ENCODE data around the gene GRM1.

GRM1 gene

GRCh38 chr6:146352163-146352562 is 323.3 kb downstream of the GRM1 start:
- H3K27ac ChIP-seq: no peak overlapping the region
- TF ChIP-seq, protein P1, sequence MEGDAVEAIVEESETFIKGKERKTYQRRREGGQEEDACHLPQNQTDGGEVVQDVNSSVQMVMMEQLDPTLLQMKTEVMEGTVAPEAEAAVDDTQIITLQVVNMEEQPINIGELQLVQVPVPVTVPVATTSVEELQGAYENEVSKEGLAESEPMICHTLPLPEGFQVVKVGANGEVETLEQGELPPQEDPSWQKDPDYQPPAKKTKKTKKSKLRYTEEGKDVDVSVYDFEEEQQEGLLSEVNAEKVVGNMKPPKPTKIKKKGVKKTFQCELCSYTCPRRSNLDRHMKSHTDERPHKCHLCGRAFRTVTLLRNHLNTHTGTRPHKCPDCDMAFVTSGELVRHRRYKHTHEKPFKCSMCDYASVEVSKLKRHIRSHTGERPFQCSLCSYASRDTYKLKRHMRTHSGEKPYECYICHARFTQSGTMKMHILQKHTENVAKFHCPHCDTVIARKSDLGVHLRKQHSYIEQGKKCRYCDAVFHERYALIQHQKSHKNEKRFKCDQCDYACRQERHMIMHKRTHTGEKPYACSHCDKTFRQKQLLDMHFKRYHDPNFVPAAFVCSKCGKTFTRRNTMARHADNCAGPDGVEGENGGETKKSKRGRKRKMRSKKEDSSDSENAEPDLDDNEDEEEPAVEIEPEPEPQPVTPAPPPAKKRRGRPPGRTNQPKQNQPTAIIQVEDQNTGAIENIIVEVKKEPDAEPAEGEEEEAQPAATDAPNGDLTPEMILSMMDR (conservative IDR thresholded peaks at IDR 0.05): no peak

DNA sequence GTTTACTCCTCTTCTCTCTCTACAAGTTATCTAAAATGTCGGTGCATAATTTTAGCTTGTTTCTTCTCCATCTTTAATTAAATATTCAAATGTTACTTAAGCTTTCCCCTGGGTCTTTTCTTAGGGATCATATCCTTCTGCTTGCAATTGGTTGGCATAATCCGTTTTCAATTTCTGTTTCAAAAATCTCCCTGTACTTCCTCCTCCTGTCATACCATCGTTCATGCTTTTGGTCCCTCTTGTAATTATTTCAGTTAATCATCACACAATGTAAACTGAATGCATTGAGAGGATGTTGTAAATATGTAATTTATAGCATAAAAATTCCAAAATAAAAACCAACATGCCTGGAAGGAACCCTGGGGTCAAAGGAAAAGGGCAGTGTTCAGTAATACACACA is 325.6 kb downstream of the GRM1 start:
- TF ChIP-seq, protein P1 (conservative IDR thresholded peaks at IDR 0.05): no peak
- H3K27ac ChIP-seq: no peak overlapping the region

- TF ChIP-seq, protein P1 (conservative IDR thresholded peaks at IDR 0.05): no peak
- no peak overlapping the region for H3K27ac ChIP-seq
Measured at GRCh38 chr6:146355521-146356100, 326.7 kb downstream of the GRM1 start.

- H3K27ac ChIP-seq: no peak overlapping the region
- TF ChIP-seq, protein P1 (conservative IDR thresholded peaks at IDR 0.05): no peak
Measured at GRCh38 chr6:146357578-146358430, 328.9 kb downstream of the GRM1 start.

GRCh38 chr6:146358431-146359046 is 329.7 kb downstream of the GRM1 start:
- H3K27ac ChIP-seq: no peak overlapping the region
- TF ChIP-seq, protein P1 (conservative IDR thresholded peaks at IDR 0.05): no peak

DNA sequence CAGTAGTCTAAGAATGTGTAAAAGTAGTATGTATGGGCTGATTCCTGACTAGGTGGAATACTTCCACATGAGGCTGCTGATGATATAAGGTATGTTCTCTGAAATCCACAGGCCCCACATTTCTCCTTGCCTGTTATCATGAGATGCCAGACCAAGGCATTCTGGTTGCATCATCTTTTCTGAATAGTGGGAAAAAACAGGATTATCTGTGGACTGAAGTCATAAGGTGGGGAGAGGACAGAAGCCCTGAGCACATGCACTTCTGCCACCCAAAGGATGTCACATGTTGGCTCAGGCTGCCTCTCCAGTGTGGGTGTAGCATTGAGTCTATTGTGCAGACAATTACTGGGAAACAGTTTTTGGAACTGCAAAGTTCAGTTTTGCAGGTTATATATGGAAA is 330.3 kb downstream of the GRM1 start:
- H3K27ac ChIP-seq: no peak overlapping the region
- TF ChIP-seq, protein P1 (conservative IDR thresholded peaks at IDR 0.05): no peak

- no peak overlapping the region for H3K27ac ChIP-seq
- TF ChIP-seq, protein P1 (conservative IDR thresholded peaks at IDR 0.05): no peak
Measured at GRCh38 chr6:146361128-146361924, 332.5 kb downstream of the GRM1 start.
